Activated CD4-positive, alpha-beta T cell treated with anti-CD3 and anti-CD28 coated beads for 4 hours (primary cell): ENCODE data around the gene INSM2.

ENCODE experiments used
- DNase-seq, 2 donors: peaks; one replicate each; pipeline ENCODE4 v3.0.0-alpha.2; 2020

Gene INSM2

GRCh38 chr14:35533357-35534207 is at the start of gene INSM2:
INSM2 (plus strand) TSS chr14:35534164; CDS start chr14:35534253, 89 bp downstream.
- DNase-seq, result peak; percentile 52 to 57

DNA sequence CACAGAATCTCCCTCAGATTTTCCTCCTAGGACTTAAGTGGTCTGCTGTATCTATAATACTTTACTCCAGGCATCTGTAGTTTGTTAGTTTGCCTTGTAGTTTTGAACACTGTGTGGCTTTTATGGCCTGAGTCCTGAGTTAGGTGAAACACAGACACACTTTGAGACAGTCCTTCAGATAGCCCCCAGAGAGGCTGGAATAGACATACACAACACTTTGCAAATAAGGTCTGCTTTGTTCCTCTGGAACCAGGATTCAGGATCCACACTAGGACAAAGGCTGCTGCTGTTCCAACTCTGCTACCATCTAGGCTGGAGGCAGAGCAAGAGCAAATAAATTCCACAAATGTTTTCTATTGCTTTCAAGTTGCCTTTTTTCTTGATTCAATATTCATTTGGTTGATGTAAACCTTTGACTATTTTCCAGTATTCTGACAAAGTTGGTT is 41.4 kb upstream of the INSM2 start:
- DNase-seq, result no peak

DNA sequence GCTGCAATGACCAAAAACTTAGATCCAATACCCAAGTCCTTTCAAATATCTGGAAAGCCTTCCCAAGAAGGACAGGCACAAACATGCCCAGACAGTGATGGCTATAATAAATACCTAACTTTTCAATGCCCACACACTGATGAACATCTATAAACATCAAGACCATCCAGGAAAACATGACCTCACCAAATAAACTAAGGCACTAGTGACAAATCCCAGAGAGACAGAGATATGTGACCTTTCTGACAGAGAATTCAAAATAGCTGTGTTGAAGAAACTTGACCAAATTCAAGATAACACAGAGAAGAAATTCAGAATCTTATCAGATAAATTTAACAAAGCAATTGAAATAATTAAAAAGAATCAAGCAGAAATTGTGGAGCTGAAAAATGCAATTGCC is 38.7 kb upstream of the INSM2 start:
- no peak for DNase-seq

- DNase-seq, result no peak
Measured at GRCh38 chr14:35499180-35499579, 34.8 kb upstream of the INSM2 start.

DNA sequence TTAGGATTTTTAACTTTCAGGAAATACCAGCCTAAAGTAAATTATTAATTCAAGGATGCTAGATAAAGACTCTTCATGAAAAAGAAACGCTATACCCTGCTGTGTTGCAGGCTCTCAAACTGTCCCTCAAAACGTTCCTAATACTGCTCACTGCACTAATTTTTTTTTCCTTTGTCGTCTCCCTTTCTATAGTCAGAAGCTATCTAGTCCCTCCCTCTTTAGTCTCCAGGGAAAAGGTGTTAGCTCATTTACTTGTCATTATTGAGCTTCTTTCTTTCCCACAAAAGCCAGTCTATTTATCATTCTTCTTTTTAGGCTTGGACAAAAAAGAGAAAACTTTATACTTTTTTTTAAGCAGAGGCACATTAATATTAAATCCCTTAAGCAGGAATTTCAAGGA is 30.3 kb upstream of the INSM2 start:
- no peak for DNase-seq

GRCh38 chr14:35504260-35504659 is 29.7 kb upstream of the INSM2 start:
- no peak for DNase-seq

DNA sequence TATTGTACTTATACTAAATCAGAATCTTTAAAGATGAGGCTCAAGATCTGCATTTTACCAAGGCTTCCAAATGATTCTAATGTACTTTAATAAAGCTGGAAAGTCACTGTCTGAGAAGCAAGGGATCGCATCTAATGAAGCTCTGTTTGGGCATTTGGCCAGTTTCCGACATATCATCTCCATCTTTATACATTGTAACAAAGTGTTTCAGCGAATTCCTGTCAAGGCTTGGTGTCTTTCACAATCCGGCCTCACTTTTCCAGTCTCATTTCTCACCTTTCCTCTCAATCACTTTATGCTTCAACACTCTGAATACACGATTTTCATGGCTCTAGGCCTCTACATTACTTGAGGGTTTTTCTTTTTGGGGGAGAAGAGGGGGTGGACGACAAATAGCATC is 27.5 kb upstream of the INSM2 start:
- no peak for DNase-seq

GRCh38 chr14:35506927-35507326 is 27.0 kb upstream of the INSM2 start:
- no peak for DNase-seq

- DNase-seq, result no peak
Measured at GRCh38 chr14:35509846-35510245, 24.1 kb upstream of the INSM2 start.

DNA sequence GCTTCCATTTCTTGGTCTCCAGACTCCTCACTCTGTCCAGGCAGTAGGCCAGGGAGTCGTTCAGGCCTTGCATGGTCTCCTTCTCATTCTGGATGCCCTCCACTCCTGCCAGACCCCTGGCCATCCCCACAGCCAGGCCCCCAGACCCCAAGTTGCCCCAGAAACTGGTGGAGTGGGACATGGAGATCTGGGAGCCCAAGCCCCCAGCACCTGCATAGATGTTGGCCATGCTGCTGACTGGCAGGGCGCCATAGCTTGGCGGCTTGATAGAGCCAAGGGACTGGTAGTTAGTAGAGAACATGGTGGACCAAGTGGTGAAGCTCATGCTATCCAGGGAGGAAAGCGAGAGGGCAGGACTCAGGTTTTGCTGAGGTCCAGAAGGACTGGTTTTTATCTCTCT is 21.2 kb upstream of the INSM2 start:
- no peak for DNase-seq

GRCh38 chr14:35515916-35516315 is 18.0 kb upstream of the INSM2 start:
- no peak for DNase-seq

DNA sequence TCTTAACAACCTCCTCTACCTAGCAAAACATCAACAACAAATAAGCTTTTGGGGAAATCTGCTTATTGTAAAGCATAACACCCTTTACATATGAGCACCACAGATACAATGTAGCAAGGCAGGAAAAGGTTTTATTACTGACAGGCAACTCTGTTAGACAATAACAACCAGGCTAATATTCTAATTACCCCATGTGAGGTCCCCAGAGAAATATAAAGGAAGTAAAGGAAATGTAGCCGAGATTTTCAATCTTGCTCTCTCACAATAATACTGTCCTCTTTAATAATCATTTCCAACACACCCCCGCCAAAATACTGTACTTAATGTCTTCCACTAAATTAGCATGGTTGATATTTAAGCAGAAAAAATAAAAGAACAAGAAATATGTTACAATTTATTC is 14.0 kb upstream of the INSM2 start:
- no peak for DNase-seq

GRCh38 chr14:35525695-35526094 is 8.3 kb upstream of the INSM2 start:
- DNase-seq, result no peak

DNA sequence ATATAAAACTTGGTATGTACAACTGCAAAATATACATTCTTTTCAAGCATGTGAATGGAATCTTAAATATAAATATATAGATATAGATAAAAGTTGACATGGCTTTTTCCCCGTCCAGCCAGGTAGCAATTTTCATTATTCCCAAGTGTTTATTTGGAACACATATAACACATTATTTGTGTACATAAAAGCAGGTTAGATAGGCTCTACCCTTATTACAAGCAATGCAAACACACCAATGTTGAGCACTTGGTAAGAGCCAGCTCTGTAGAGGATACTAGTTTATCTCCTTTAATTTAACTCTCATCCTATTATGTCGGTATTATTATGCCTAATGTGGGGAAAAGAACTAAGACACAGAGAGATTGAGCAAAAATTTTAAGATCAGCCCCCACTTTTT is 7.0 kb upstream of the INSM2 start:
- no peak for DNase-seq

GRCh38 chr14:35531960-35532747 is 1.8 kb upstream of the INSM2 start:
- no peak for DNase-seq

DNA sequence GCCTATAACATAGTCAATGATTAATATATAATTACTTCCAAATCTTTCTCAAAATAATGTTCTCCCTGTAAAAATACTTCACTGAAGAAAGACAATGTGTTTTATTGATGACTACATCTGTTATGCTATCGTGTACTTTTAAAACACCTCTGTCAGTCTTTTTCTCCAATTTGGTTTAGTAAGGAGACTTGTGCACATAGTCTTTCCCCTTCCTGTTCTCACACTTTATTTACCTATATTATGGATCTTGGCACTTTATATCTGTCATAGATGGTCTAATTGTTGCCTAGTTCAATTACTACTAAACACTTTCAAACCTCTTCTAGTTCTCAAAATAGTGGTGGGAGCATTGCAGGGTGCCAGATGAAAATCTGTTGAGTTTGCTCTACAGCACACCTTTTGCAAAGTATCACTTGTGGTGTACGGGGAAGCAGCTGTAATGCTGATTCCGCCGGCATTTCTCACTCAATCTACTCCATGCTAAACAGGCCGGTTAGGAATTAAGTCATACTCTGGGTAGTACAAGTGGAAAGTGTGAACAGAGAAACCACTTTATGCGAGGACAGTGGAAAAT is 1.1 kb upstream of the INSM2 start:
- DNase-seq, result no peak

DNA sequence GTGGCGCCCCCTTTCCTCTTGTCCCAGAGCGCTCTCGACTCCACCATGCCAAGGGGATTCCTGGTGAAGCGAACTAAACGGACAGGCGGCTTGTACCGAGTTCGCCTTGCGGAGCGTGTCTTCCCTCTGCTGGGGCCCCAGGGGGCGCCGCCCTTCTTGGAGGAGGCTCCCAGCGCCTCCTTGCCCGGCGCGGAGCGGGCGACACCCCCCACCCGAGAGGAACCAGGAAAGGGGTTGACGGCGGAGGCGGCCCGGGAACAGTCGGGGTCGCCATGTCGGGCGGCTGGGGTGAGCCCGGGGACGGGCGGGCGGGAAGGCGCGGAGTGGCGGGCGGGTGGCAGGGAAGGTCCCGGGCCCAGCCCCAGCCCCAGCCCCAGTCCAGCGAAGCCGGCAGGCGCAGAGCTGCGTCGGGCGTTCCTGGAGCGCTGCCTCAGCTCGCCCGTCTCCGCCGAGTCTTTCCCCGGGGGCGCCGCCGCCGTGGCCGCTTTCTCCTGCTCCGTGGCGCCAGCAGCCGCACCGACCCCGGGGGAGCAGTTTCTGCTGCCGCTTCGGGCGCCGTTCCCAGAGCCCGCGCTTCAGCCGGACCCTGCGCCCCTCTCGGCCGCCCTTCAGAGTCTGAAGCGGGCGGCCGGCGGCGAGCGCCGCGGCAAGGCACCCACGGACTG is 376 bp downstream of the INSM2 start:
- no peak for DNase-seq

GRCh38 chr14:35534873-35535482 is 1.0 kb downstream of the INSM2 start:
- peak; percentile 36 to 42 for DNase-seq

- DNase-seq, result no peak
Measured at GRCh38 chr14:35535483-35536112, 1.6 kb downstream of the INSM2 start.

DNA sequence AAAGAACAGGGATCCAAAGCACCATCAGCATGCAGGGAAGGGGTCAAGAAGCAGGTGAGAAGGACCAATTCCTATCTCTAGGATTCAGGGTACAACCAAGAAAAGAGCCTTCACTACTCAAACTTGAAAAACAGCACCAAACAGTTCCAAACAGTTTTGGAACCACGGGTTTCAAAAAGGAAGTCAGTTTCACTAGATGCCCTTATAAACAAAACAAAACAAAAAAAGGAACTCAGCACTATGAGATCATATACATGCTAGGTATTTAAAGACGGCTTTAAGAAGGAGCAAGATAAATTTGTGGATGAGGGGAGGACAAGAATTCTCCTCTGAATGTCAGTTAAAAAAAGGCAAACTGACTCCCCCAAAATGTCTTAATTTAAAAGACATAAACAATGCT is 6.0 kb downstream of the INSM2 start:
- DNase-seq, result no peak

DNA sequence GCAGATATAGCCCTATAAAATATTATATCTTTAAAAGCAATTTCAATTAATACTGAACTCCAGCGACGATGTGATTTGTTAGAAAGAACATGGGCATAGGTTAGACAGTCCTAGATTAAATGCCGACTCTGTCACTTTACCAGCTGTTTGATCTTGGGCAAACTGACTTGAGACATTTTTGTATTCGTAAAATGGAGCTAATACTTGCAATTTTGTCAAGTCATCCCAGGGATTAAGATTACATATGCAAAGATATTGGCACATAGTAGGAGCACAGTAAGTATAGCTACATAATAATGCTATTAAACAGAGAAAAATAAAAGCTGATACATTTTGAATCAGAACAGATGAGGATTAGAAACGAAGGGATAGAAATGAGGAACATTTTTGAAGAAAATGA is 9.0 kb downstream of the INSM2 start:
- no peak for DNase-seq

DNA sequence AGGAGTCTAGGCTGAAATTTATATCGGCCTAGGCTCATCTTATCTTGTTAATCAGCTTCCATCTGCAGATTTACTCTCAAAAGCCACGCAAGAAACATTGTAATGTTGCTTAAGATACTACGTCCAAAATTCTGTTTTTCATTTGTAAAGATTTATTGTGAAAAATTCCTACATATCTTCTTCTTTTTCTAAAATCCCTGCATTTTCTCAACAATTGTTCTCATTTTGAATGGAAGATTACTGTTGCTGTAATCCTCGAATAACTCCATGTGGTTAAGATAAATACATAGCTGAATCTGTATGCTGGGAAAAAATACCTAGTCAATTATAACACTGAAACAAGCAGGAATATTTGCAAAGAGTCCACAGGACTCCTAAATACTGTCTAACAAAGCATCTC is 15.6 kb downstream of the INSM2 start:
- no peak for DNase-seq
